Measurements from ENCODE around the gene CDKN1A.

Gene CDKN1A

GRCh38 chr6:36656441-36656840, 22.1 kb upstream of the CDKN1A start:
- FAIRE-seq: no peak

GRCh38 chr6:36657271-36657670, 21.2 kb upstream of the CDKN1A start:
- FAIRE-seq: no peak

GRCh38 chr6:36657942-36658544, 20.5 kb upstream of the CDKN1A start:
- FAIRE-seq: no peak

- no peak for FAIRE-seq
Observed at GRCh38 chr6:36659271-36659670, 19.2 kb upstream of the CDKN1A start.

GRCh38 chr6:36660771-36661471, 17.6 kb upstream of the CDKN1A start:
- FAIRE-seq: no peak

- FAIRE-seq: no peak
Observed at GRCh38 chr6:36662380-36662779, 16.1 kb upstream of the CDKN1A start.

GRCh38 chr6:36662827-36663256, 15.7 kb upstream of the CDKN1A start:
- no peak for FAIRE-seq

GRCh38 chr6:36663504-36664446, 14.7 kb upstream of the CDKN1A start:
- FAIRE-seq: no peak

GRCh38 chr6:36665180-36665579, 13.3 kb upstream of the CDKN1A start:
- FAIRE-seq: no peak

- FAIRE-seq: no peak
Observed at GRCh38 chr6:36666287-36666686, 12.2 kb upstream of the CDKN1A start.

- no peak for FAIRE-seq
Observed at GRCh38 chr6:36666826-36667591, 11.5 kb upstream of the CDKN1A start.

- FAIRE-seq: no peak
Observed at GRCh38 chr6:36668591-36668990, 9.9 kb upstream of the CDKN1A start.

- no peak for FAIRE-seq
Observed at GRCh38 chr6:36669002-36669401, 9.5 kb upstream of the CDKN1A start.

- no peak for FAIRE-seq
Observed at GRCh38 chr6:36670271-36670670, 8.2 kb upstream of the CDKN1A start.

- FAIRE-seq: no peak
Observed at GRCh38 chr6:36671687-36672375, 6.7 kb upstream of the CDKN1A start.

GRCh38 chr6:36673882-36674281, 4.6 kb upstream of the CDKN1A start:
- no peak for FAIRE-seq

- no peak for FAIRE-seq
Observed at GRCh38 chr6:36674942-36675341, 3.6 kb upstream of the CDKN1A start.

- no peak for FAIRE-seq
Observed at GRCh38 chr6:36676141-36677058, 2.1 kb upstream of the CDKN1A start.

- FAIRE-seq: no peak
Observed at GRCh38 chr6:36677059-36677749, 1.3 kb upstream of the CDKN1A start.

- FAIRE-seq: no peak
Observed at GRCh38 chr6:36677753-36678487, 594 bp upstream of the CDKN1A start.
